Measurements from ENCODE around the gene BLMH.
"Not testable (repeated sequence)": the region's sequence is repeated elsewhere in the genome, so short reads cannot be mapped to it uniquely, and the experiment has no call there.

BLMH gene

GRCh38 chr17:30244853-30245385, 46.8 kb downstream of the BLMH start:
- DNase-seq = no peak

- no peak for DNase-seq
Observed at GRCh38 chr17:30243568-30243967, 48.2 kb downstream of the BLMH start.

- no peak for DNase-seq
Observed at GRCh38 chr17:30243002-30243401, 48.7 kb downstream of the BLMH start.

- no peak for DNase-seq
Observed at GRCh38 chr17:30241051-30241450, 50.7 kb downstream of the BLMH start.

- no peak for DNase-seq
Observed at GRCh38 chr17:30240177-30240576, 51.6 kb downstream of the BLMH start.

- peak; percentile 26 to 32 for DNase-seq
Observed at GRCh38 chr17:30239089-30239462, 52.7 kb downstream of the BLMH start.

GRCh38 chr17:30238387-30239088, 53.2 kb downstream of the BLMH start:
- DNase-seq = no peak

- DNase-seq = no peak
Observed at GRCh38 chr17:30238003-30238344, 53.8 kb downstream of the BLMH start.

- DNase-seq = no peak
Observed at GRCh38 chr17:30237296-30238002, 54.3 kb downstream of the BLMH start.

- peak in 1 of 2 experiments; percentile 41 for DNase-seq
Observed at GRCh38 chr17:30236766-30237165, 55.0 kb downstream of the BLMH start.

GRCh38 chr17:30236297-30236624, 55.5 kb downstream of the BLMH start:
- no peak for DNase-seq

- peak in 1 of 2 experiments; percentile 35 for DNase-seq
Observed at GRCh38 chr17:30235386-30236296, 56.1 kb downstream of the BLMH start, which contains the start of gene SLC6A4. SLC6A4 (minus strand) TSS chr17:30235697; CDS start chr17:30221958, 13,739 bp downstream.

GRCh38 chr17:30234964-30235363, 56.8 kb downstream of the BLMH start:
- DNase-seq = peak in 1 of 2 experiments; percentile 24

GRCh38 chr17:30234296-30234695, 57.4 kb downstream of the BLMH start:
- DNase-seq = no peak

GRCh38 chr17:30232824-30233427, 58.8 kb downstream of the BLMH start:
- DNase-seq = no peak

- no peak for DNase-seq
Observed at GRCh38 chr17:30232015-30232823, 59.5 kb downstream of the BLMH start.

- no peak for DNase-seq
Observed at GRCh38 chr17:30230596-30231125, 61.1 kb downstream of the BLMH start.

- not testable (repeated sequence) for DNase-seq
Observed at GRCh38 chr17:30230009-30230408, 61.7 kb downstream of the BLMH start.

GRCh38 chr17:30229012-30229411, 62.7 kb downstream of the BLMH start:
- DNase-seq = no peak

GRCh38 chr17:30228011-30228410, 63.7 kb downstream of the BLMH start:
- DNase-seq = no peak

- DNase-seq = no peak
Observed at GRCh38 chr17:30226878-30227277, 64.9 kb downstream of the BLMH start.

Data from NCI-H524 (cell line).